Activated CD4-positive, alpha-beta T cell treated with anti-CD3 and anti-CD28 coated beads for 4 hours (primary cell): Measurements from ENCODE around the gene PCNX2.
"Not testable (repeated sequence)": the region's sequence is repeated elsewhere in the genome, so short reads cannot be mapped to it uniquely, and the experiment has no call there.

Source experiments
- DNase-seq, 2 donors: peaks; one replicate each; pipeline ENCODE4 v3.0.0-alpha.2; 2020

Gene PCNX2

GRCh38 chr1:233094269-233094668 lies 201.3 kb downstream of the PCNX2 start:
- DNase-seq, result no peak

- DNase-seq, result no peak
Observed at GRCh38 chr1:233090746-233091494, 204.6 kb downstream of the PCNX2 start.

GRCh38 chr1:233089251-233089650 lies 206.3 kb downstream of the PCNX2 start:
- no peak for DNase-seq

GRCh38 chr1:233088613-233089012 lies 206.9 kb downstream of the PCNX2 start:
- no peak for DNase-seq

- no peak for DNase-seq
Observed at GRCh38 chr1:233086961-233087881, 208.3 kb downstream of the PCNX2 start.

- DNase-seq, result no peak
Observed at GRCh38 chr1:233085566-233085965, 210.0 kb downstream of the PCNX2 start.

- DNase-seq, result no peak
Observed at GRCh38 chr1:233082778-233083550, 212.6 kb downstream of the PCNX2 start.

GRCh38 chr1:233081735-233082134 lies 213.8 kb downstream of the PCNX2 start:
- DNase-seq, result no peak

- DNase-seq, result not testable (repeated sequence)
Observed at GRCh38 chr1:233080827-233081226, 214.7 kb downstream of the PCNX2 start.

- DNase-seq, result no peak
Observed at GRCh38 chr1:233080286-233080685, 215.2 kb downstream of the PCNX2 start.

GRCh38 chr1:233079574-233079973 lies 216.0 kb downstream of the PCNX2 start:
- DNase-seq, result no peak

GRCh38 chr1:233078396-233078795 lies 217.1 kb downstream of the PCNX2 start:
- DNase-seq, result no peak

- no peak for DNase-seq
Observed at GRCh38 chr1:233075915-233076295, 219.6 kb downstream of the PCNX2 start.

GRCh38 chr1:233066087-233066486 lies 229.4 kb downstream of the PCNX2 start:
- no peak for DNase-seq

GRCh38 chr1:233065685-233066084 lies 229.8 kb downstream of the PCNX2 start:
- no peak for DNase-seq

- DNase-seq, result no peak
Observed at GRCh38 chr1:233064988-233065387, 230.5 kb downstream of the PCNX2 start.

- no peak for DNase-seq
Observed at GRCh38 chr1:233063462-233063861, 232.1 kb downstream of the PCNX2 start.

GRCh38 chr1:233061265-233061664 lies 234.3 kb downstream of the PCNX2 start:
- no peak for DNase-seq

GRCh38 chr1:233060461-233060994 lies 235.0 kb downstream of the PCNX2 start:
- DNase-seq, result no peak

GRCh38 chr1:233057836-233058235 lies 237.7 kb downstream of the PCNX2 start:
- DNase-seq, result no peak

GRCh38 chr1:233055879-233056641 lies 239.5 kb downstream of the PCNX2 start:
- DNase-seq, result no peak

GRCh38 chr1:233045588-233045987 lies 249.9 kb downstream of the PCNX2 start:
- DNase-seq, result no peak
